Neural cell (in vitro differentiated cells): ENCODE measurements around the gene A4GALT. TPM values are rescaled to one million over a fixed set of nuclear protein-coding genes. Genes with fewer than 3 reads are reported as not detected.

Source experiments
- H2AFZ ChIP-seq: fragments of 200-600, 300-800 bp; sonication (generic), shearing (Covaris generic); 2 replicates; pipeline ENCODE4 v1.6.0; 2014; ENCODE audit warnings: low read depth, mild to moderate bottlenecking, antibody characterized with exemption, low read length, moderate library complexity
- H3F3A ChIP-seq: fragments of 200-600 bp; shearing (Covaris generic); 2 replicates; pipeline ENCODE4 v1.6.1; 2016; ENCODE audit warnings: mild to moderate bottlenecking, moderate library complexity, mixed read lengths, antibody characterized with exemption, low read length; ENCODE audit not compliant: insufficient read depth, poor library complexity, severe bottlenecking
- H3K27ac ChIP-seq: fragments of 200-600, 300-800 bp; sonication (generic), shearing (Covaris generic); 2 replicates; pipeline ENCODE4 v1.5.1; 2014; ENCODE audit warnings: mild to moderate bottlenecking, low read length, moderate library complexity
- H3K27me3 ChIP-seq: fragments of 300-800, 200-600 bp; sonication (generic), shearing (Covaris generic); 2 replicates; pipeline ENCODE4 v1.6.0; 2014; ENCODE audit warnings: mild to moderate bottlenecking, low read depth, low read length, moderate library complexity; ENCODE audit not compliant: insufficient read depth
- H3K36me3 ChIP-seq: fragments of 300-800, 200-600 bp; sonication (generic), shearing (Covaris generic); 2 replicates; pipeline ENCODE4 v1.5.1; 2014; ENCODE audit warnings: mild to moderate bottlenecking, antibody characterized with exemption, low read length, moderate library complexity; ENCODE audit not compliant: insufficient read depth
- H3K4me2 ChIP-seq: fragments of 300-800, 200-600 bp; sonication (generic), shearing (Covaris generic); 2 replicates; pipeline ENCODE4 v1.6.0; 2014; ENCODE audit warnings: mild to moderate bottlenecking, low read length
- H3K4me3 ChIP-seq: fragments of 300-800, 200-600 bp; sonication (generic), shearing (Covaris generic); 2 replicates; pipeline ENCODE4 v1.5.1; 2014; ENCODE audit warnings: mild to moderate bottlenecking, low read length, moderate library complexity
- H3K79me2 ChIP-seq: fragments of 200-600 bp; shearing (Covaris generic); replicated peaks from 2 replicates; pipeline ENCODE4 v1.6.0; 2014; ENCODE audit warnings: mild to moderate bottlenecking, low read length, moderate library complexity; ENCODE audit not compliant: insufficient read depth
- H3K9ac ChIP-seq: fragments of 300-800, 200-600 bp; sonication (generic), shearing (Covaris generic); 2 replicates; pipeline ENCODE4 v1.6.1; 2016; ENCODE audit warnings: mild to moderate bottlenecking, low read length, mixed read lengths
- H3K9me2 ChIP-seq: fragments of 200-600 bp; shearing (Covaris generic); 2 replicates; pipeline ENCODE4 v1.6.1; 2016; ENCODE audit warnings: mild to moderate bottlenecking, low read length, mixed read lengths; ENCODE audit not compliant: insufficient read depth
- H3K9me3 ChIP-seq: fragments of 200-600, 300-800 bp; sonication (generic), shearing (Covaris generic); 2 replicates; pipeline ENCODE4 v1.6.1; 2016; ENCODE audit warnings: mild to moderate bottlenecking, mixed run types, low read length, moderate library complexity, mixed read lengths
- H4K20me1 ChIP-seq: fragments of 200-600 bp; shearing (Covaris generic); 2 replicates; pipeline ENCODE4 v1.6.1; 2016; ENCODE audit warnings: mild to moderate bottlenecking, mixed run types; ENCODE audit not compliant: insufficient read depth
- EP300 ChIP-seq: fragments of 450-650 bp; conservative IDR thresholded peaks from 2 replicates; pipeline ENCODE4 v1.6.1; 2014; ENCODE audit warnings: antibody characterized with exemption, mild to moderate bottlenecking, moderate library complexity; ENCODE audit not compliant: poor library complexity, severe bottlenecking
- EZH2 ChIP-seq: fragments of 200-600, 300-800 bp; shearing (Covaris generic), sonication (generic); IDR thresholded peaks from 2 replicates; pipeline ENCODE4 v1.6.1; 2014; ENCODE audit warnings: antibody characterized with exemption, low read length, borderline replicate concordance, mild to moderate bottlenecking; ENCODE audit not compliant: insufficient read depth, poor library complexity, severe bottlenecking
- MXI1 ChIP-seq: fragments of 450-650 bp; conservative IDR thresholded peaks from 2 replicates; pipeline ENCODE4 v1.6.1; 2014; ENCODE audit warnings: antibody characterized with exemption, mild to moderate bottlenecking; ENCODE audit not compliant: poor library complexity, severe bottlenecking
- POLR2AphosphoS5 ChIP-seq: IDR thresholded peaks from 2 replicates; pipeline ENCODE4 v1.6.1; 2012
- RAD21 ChIP-seq: fragments of 450-650 bp; conservative IDR thresholded peaks from 2 replicates; pipeline ENCODE4 v1.6.1; 2014; ENCODE audit warnings: antibody characterized with exemption, mild to moderate bottlenecking, moderate library complexity
- SMC3 ChIP-seq: fragments of 450-650 bp; conservative IDR thresholded peaks from 2 replicates; pipeline ENCODE4 v1.6.1; 2014; ENCODE audit warnings: antibody characterized with exemption, mild to moderate bottlenecking, moderate library complexity; ENCODE audit not compliant: poor library complexity
- TAF1 ChIP-seq: IDR thresholded peaks from 2 replicates; pipeline ENCODE4 v1.6.1; 2012; ENCODE audit warnings: low read depth
- polyA plus RNA-seq: library from polyadenylated mRNA; depleted of rRNA; stranded (reverse); fragments of >200 nt; gene quantifications from 2 replicates; pipeline ENCODE4 v1.2.3, GENCODE V29; 2014
- TF ChIP-seq, protein P1 (sequence below): fragments of 450-650 bp; IDR thresholded peaks from 2 replicates; pipeline ENCODE4 v1.5.1; 2014; ENCODE audit warnings: antibody characterized with exemption, mild to moderate bottlenecking, moderate library complexity; ENCODE audit not compliant: poor library complexity, severe bottlenecking
- TF ChIP-seq, protein P2 (sequence below): IDR thresholded peaks from 2 replicates; pipeline ENCODE4 v1.6.1; 2012; ENCODE audit warnings: borderline replicate concordance

Gene A4GALT
- polyA plus RNA-seq, 1 donor from 2014 or later, result not detected

DNA sequence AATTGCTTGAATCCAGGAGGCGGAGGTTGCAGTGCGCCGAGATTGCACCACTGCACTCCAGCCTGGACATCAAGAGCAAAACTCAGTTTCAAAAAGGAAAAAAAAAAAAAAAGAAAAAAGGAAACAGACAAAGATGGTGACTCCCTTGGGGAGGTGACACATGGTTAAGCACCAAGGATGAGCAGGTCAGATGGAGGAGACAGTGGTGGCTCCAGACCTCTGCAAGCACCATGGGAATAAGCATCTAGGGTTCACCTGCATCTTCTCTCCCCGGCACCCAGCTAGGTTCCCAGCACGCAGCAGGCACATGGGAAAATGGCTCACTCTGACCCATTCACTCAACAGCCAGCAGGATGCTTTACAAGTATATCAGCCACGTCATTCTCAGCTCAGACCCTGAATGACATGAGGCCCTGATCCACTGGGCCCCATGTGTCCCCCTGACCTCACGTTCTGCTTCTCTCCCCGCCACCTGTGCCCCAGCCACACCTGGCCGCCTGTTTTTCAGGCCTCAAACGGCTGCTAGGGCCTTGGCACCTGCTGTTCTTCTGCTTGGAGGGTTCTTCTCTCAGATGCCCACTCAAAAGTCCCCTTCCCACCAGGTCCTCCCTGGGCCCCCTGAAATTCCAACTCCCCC, 24.2 kb downstream of the A4GALT start:
- Histone ChIP-seq H3K79me2 (no peaks in the 10 kb centered on the region), H3K9me3 (no peaks in the 10 kb centered on the region), H3K4me2 (no peak overlapping the region), H3K27me3 (no peaks in the 10 kb centered on the region), H3K27ac (no peak overlapping the region), H3F3A (no peaks in the 10 kb centered on the region), H4K20me1 (no peaks in the 10 kb centered on the region), H2AFZ (no peak overlapping the region), H3K4me3 (no peak overlapping the region), H3K9me2 (no peaks in the 10 kb centered on the region), H3K9ac (no peak overlapping the region), H3K36me3 (no peaks in the 10 kb centered on the region)
- TF ChIP-seq SMC3 (no peak), POLR2AphosphoS5 (no peak), EZH2 (no peak)
- TF ChIP-seq, protein P1, sequence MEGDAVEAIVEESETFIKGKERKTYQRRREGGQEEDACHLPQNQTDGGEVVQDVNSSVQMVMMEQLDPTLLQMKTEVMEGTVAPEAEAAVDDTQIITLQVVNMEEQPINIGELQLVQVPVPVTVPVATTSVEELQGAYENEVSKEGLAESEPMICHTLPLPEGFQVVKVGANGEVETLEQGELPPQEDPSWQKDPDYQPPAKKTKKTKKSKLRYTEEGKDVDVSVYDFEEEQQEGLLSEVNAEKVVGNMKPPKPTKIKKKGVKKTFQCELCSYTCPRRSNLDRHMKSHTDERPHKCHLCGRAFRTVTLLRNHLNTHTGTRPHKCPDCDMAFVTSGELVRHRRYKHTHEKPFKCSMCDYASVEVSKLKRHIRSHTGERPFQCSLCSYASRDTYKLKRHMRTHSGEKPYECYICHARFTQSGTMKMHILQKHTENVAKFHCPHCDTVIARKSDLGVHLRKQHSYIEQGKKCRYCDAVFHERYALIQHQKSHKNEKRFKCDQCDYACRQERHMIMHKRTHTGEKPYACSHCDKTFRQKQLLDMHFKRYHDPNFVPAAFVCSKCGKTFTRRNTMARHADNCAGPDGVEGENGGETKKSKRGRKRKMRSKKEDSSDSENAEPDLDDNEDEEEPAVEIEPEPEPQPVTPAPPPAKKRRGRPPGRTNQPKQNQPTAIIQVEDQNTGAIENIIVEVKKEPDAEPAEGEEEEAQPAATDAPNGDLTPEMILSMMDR, result no peak

DNA sequence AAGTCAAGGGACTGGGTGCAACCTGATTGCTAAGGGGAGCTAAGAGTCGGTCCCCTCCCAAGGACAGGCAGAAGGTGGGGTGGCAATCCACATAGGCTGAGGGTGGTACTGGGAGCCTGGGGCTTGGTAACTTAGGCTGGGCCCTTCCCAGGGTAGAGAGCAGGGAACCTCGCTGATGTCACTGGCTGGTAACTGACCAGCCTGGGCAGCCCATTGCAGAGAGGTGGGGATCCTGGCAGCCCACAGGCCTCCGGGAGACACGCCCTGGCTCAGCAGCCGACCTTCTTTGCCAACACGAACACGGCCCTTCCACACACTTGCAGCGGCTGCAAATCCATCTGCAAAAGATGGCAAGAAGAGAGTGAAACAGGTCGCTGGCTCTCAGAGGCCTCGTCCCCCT, 25.4 kb downstream of the A4GALT start:
- H3K27ac ChIP-seq, result no peak overlapping the region
- no peaks in the 10 kb centered on the region for H3K36me3 ChIP-seq
- no peaks in the 10 kb centered on the region for H4K20me1 ChIP-seq
- H3F3A ChIP-seq, result no peaks in the 10 kb centered on the region
- H3K4me3 ChIP-seq, result no peak overlapping the region
- H2AFZ ChIP-seq, result no peak overlapping the region
- H3K4me2 ChIP-seq, result no peak overlapping the region
- H3K79me2 ChIP-seq, result no peaks in the 10 kb centered on the region
- H3K27me3 ChIP-seq, result no peaks in the 10 kb centered on the region
- TF ChIP-seq RAD21 (no peak), MXI1 (no peak), EZH2 (no peak), EP300 (no peak), POLR2AphosphoS5 (no peak), SMC3 (no peak), TAF1 (no peak)
- TF ChIP-seq, protein P1, result no peak
- TF ChIP-seq, protein P2, sequence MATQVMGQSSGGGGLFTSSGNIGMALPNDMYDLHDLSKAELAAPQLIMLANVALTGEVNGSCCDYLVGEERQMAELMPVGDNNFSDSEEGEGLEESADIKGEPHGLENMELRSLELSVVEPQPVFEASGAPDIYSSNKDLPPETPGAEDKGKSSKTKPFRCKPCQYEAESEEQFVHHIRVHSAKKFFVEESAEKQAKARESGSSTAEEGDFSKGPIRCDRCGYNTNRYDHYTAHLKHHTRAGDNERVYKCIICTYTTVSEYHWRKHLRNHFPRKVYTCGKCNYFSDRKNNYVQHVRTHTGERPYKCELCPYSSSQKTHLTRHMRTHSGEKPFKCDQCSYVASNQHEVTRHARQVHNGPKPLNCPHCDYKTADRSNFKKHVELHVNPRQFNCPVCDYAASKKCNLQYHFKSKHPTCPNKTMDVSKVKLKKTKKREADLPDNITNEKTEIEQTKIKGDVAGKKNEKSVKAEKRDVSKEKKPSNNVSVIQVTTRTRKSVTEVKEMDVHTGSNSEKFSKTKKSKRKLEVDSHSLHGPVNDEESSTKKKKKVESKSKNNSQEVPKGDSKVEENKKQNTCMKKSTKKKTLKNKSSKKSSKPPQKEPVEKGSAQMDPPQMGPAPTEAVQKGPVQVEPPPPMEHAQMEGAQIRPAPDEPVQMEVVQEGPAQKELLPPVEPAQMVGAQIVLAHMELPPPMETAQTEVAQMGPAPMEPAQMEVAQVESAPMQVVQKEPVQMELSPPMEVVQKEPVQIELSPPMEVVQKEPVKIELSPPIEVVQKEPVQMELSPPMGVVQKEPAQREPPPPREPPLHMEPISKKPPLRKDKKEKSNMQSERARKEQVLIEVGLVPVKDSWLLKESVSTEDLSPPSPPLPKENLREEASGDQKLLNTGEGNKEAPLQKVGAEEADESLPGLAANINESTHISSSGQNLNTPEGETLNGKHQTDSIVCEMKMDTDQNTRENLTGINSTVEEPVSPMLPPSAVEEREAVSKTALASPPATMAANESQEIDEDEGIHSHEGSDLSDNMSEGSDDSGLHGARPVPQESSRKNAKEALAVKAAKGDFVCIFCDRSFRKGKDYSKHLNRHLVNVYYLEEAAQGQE, result no peak
- no peaks in the 10 kb centered on the region for H3K9me2 ChIP-seq
- no peak overlapping the region for H3K9ac ChIP-seq
- no peaks in the 10 kb centered on the region for H3K9me3 ChIP-seq
